Ureter (tissue), 1 donor: ENCODE data around the gene ELP1. TPM values are rescaled to one million over a fixed set of nuclear protein-coding genes. Genes with fewer than 3 reads are reported as not detected.

Source experiments
- DNase-seq: peaks from one replicate; pipeline ENCODE4 v3.0.0-alpha.2; 2020; ENCODE audit warnings: low spot score
- total RNA-seq: library from RNA; stranded (reverse); gene quantifications from one replicate; pipeline ENCODE4 v1.2.4, GENCODE V29; 2023
- donor health status: DM: yes; HTN: yes; CAD: no.

Gene ELP1
- total RNA-seq, 1 donor from 2014 or later, result 24.2 TPM

DNA sequence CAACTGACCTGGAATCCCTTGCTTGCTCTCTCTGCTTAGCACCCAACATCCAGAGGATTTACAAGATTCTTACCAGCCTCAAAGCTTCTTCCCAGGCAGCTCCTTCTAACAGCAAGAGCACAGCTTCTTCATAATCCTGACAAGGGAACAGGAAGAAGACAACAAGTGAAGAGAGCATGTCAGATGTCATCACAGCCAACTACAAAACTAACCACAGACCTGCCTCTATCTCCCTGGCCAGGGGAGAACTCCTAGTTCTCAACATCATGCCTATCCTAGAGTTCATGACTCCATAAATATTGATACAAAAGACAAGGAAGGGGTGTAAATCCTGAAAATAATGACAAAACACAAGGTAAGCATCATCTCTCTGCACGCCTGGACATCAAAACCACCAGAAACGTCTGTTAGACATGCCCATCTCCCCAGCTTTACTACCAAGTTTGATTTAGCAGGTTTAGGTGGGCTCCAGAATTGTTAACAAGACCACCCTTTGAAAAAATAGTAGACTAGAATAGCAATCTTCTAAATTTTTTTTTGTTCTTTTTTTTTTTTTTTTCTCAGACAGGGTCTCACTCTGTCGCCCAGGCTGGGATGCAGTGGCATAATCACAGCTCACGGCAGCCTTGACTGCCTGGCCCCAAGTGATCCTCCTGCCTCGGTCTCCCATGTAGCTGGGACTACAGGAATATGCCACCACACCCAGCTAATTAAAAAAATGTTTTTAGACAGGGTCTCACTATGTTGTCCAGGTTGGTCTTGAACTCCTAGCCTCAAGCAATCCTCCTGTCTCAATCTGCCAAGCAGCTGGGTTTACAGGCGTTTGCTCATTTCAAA is 51.7 kb downstream of the ELP1 start:
- DNase-seq, result no peak

DNA sequence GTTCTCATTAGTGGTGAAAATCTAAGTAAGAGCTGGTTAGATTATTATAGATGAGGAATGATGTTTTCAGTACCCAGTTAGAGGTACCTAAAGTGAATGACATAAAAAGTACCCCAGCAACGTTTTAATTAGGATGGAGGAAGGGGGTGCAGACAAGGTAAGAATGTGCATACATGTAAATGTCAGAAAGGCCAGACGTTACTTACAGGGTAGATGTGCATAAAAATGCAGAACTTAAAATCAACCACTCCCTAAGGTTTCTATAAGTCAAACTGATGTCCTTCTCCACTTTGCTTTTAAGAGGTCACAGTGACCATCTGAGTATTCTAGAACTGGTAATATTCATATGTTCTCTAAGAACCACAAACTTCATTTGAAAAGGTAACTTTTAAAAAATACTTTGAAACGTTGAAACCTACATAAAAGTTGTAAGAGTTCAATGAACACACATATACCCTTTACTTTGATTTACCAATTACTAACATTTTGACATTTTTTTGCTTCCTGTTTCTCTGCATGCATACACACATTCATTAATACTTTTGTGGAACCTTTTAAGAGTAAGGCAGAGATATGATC is 53.1 kb downstream of the ELP1 start:
- DNase-seq, result no peak

DNA sequence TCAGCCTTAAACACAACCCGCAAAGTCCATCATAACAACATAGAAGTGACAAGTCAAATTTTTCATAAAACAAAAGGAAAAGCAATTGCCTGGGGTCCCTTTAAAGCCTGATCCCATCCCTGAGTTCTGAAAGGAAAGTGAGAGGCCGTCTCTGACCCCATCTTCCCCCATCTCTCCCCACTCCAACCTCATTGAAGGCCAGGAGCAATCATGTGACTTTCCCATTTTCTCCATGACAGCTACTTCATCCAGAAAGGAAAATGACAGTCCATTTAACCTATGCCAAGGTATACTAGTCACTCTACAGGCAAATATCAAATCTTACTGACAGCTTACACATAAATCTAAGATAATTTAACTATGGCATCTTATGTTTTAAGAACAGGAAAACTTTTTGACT is 56.4 kb downstream of the ELP1 start:
- no peak for DNase-seq

DNA sequence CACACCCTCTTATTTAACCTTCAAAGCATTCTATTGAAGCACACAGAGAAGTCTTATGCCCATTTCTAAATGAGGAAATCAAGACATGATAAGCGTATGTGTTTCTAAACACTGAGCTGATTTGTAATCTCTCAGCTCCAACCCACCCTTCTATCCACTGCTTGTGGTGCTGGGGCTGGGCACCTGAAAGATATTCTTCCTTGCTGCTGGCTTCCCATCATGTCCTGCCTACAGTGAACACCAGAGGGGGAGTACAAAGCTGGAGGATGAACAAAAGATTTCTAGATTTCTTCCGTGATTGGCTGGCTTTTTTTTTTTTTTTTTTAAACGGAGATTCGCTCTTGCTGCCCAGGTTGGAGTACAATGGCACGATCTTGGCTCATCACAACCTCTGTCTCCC is 57.5 kb downstream of the ELP1 start:
- DNase-seq, result no peak

DNA sequence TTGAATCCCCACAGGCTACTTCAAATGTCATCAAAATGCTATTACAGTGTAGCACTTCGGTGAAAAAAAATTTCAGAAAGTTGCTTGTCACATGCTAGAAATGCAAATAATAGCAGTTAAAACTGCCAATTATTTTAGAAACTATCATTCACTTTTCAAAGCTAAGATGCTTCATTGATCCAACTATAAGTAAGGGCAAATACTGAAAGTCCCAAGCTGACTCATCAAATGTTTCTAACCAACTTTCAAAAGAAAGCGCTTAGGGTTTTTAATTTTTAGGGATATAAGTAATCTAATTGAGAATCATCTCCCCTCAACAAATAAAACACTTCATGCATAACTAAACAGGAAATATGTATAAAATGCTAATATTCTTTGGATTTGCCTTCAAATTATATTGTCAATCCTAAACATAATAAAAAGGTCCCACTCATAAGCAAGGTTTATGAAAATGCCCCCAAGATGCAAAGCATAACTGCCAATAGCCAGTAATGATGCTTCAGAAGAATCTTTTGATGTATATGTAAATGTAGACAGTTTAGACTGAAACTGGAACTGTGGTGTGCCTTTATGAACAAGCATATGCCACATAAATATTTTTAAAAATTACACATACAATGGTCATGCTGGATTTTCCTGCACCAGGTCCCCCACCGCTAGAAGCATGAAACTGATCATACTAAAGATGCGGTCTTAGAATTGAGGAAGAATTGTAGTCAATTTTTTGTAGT is 59.7 kb downstream of the ELP1 start:
- no peak for DNase-seq

DNA sequence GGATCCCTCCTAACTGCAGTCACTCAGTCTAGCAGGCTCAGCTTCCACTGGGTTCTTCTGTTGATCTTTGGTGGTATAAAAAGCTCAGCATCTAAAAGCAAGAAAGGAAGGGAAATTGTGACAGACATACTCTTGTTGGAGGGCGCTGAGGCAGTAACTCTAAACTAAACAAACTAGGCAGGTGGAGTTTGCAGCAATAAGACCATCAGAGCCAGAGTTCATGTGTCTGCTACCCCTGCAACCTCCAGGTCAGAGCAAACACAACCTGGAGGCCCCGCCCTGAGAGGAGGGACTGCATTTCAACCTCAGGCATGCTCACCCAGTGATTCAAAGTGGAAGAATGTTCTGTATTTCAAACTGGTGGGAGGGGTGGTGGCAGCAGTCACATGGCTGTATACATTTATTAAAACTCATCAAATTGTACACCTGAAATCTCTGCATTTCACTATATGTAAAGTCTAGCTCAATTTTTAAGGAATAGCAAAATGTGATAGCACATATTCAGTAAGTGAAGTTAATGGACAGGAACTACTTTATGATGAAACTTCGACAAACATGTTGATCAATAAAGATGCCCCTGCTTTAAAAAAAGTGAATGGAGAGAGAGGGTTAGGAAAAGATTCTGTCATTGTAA is 64.7 kb downstream of the ELP1 start:
- no peak for DNase-seq

DNA sequence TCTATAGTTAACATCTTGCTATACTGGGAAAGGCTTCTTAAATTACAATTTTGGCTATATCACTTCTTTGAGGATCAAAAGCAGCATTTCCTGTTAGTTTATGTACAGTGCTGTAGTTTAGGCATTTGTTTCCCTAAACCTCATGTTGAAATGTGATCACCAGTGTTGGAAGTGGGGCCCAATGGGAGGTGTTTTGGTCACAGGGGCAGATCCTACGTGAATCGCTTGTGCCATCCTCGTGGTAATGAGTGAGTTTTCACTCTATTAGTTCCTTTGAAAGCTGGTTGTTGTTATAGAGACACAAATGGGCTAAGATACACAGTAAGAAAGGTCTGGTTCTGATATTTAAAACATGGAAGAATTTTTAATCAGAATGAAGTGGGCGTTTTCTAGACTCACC is 66.1 kb downstream of the ELP1 start:
- DNase-seq, result no peak

DNA sequence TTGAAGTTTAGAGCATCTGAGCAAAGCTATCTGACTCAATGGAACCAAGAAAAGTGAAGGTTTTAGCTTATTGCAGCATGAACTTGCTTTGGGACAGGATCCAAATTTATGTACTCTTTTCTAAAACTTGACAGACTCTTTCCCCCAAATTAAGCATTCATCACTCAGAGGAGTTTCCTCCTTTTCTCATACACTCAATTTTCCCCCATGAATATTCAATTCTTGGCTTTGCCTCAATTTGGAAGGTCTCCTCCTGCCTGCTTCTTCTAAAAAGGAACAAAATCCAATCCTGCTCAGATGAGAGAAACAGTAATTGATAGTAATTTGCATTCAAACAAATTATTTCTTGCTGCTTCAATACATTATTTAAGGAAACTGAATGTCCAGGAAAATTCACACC is 66.8 kb downstream of the ELP1 start:
- DNase-seq, result no peak

DNA sequence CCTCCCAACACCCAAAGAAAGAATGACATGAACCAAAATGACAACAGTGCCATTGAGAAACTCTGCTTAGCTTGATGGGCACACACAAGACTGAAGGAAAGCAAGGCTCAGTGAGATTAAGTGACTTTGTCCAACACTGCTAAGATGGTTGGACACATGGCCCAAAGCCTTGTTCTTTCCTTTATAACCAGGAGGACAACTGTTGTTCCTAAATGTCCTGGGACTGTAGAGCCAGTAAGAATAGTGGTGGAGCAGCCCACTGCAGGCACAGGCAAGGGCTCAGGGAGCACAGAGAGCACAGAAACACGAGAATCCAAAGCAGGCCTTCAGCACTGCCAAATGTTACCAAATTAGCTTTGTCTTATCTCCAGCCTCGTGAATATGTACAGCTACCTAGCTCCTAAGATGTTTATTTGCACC is 67.9 kb downstream of the ELP1 start:
- no peak for DNase-seq

DNA sequence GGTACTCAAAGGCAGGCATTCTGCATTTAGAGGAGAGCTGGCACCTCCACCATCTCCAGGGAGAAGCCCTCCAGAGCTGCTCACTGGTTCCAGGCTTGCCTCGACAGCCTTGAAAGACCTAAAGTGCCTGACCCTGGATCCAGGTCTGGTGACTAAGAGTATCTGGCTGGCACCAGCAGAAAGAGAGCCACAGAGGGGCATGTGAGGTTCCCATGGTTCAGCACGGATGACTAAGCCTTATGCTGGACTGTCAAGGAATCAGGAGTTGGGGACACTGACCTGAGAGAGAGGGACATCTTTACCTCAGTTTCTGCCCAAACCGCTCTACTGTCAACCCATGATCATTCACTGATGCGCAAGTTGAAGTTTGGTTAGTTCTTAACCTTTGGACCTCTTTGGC is 68.9 kb downstream of the ELP1 start:
- DNase-seq, result no peak

DNA sequence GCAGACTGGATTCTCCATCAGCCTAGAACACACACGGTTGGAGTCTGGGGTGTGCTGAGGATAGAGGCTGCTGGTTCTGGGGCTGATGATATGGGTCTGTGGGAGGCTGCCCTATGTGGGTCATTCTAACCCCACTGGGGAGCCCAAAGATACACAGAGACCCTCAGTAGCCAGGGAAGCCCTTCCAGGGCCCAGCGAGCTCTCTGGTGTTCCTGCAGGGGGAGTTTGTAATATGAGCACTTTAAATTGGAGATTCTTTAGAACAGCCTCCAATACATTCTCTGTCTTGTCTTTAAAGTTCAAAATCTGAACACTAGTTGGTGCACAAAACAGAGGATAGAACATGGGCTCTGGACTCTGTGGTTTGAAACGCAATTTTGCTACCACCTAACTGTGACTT is 69.5 kb downstream of the ELP1 start:
- no peak for DNase-seq

DNA sequence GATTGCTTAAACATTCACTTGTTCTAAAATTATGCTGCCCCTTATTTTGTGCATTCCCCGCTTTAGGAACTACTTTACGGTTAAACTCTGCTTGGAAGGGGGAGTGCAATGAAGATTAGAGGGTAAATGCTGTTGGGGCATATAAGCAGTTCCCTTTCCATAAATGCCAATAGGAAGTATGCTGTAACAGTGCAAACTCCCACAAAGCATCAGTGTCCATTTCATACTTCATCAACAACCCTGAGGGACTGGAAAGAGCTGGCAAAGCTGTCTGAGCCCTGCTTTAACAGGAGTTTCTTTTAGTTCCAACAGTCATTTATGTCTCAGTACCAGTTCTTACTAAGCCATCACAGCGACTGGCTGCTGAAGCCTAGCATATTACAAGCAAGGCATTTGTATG is 70.0 kb downstream of the ELP1 start:
- DNase-seq, result no peak

DNA sequence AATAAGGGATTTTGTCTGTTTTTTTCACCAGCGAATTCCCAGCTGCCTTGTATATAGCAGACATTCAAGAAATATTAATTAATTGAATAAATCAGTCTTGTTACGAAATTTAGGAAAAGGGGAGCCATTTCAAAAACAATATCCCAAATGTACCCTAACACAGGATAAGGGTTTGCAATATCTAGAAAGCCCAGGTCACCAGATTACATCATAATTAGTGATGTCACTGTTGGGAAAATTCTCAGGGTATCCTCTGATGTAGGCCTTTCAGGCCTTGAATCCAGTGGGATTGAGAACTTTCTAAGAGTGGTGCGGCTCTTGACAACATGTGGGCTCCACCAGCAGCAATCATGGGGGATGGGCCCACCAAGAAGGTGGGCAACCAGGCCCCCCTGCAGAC is 71.9 kb downstream of the ELP1 start, which contains the start of gene ACTL7A:
TSS of gene ACTL7A (plus strand) at position 270 of the 400 bp plus-strand sequence. CDS start at position 327, 57 bp downstream.
- no peak for DNase-seq

DNA sequence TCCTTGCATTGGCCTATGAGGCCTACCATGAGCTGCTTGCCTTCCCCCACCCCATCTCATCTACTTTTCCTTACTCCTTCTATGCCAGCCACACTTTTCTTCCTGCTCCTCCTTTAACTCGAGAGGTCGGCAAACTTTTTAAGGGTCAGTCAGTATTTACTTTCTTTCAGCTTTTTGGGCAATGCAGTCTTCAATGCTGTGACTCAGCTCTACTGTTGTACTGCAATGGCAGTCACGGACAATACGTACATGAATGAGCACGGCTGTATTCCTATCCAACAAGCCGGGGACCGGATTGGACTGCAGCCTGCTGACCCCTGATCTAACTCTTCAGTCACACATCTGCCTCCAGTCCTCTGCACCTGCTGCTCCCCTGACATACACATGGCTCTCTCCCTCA is 72.5 kb downstream of the ELP1 start:
- DNase-seq, result no peak

DNA sequence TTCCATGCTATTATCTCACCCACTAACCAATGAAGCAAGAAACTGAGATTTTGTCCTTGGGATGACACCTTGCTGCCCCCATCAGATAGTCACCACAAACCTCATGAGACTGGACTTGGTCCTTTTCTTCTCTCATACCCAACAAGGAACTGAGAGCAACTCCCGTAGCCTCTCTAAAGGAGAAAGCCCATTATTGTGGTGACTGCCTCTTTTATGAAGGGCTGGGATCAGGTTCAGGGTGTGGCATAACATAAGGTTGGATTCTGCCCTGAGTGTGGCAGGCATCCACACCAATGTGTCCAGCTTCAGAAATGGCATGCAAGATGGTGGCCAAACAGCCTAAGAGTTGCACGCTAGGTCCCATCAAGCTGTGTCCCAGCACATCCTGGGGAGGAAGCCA is 73.2 kb downstream of the ELP1 start:
- DNase-seq, result no peak

DNA sequence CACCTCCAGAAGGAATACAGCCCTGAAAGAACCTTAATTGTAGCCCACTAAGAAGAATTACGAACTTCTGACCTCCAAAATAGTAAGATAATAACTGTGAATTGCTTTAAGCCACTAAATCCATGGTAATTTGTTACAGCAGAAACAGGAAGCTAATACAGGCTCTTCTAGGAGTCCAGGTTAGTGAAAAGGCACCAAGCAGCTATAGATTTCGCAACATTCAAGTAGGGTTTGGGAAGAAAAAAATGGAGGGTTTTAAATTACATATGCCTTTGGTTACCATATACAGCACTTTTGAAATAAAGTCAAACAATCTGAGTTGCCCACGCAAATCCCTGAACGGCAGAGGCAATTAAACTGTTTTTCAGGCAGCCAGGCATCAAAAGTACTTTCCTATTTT is 73.6 kb downstream of the ELP1 start:
- DNase-seq, result no peak

DNA sequence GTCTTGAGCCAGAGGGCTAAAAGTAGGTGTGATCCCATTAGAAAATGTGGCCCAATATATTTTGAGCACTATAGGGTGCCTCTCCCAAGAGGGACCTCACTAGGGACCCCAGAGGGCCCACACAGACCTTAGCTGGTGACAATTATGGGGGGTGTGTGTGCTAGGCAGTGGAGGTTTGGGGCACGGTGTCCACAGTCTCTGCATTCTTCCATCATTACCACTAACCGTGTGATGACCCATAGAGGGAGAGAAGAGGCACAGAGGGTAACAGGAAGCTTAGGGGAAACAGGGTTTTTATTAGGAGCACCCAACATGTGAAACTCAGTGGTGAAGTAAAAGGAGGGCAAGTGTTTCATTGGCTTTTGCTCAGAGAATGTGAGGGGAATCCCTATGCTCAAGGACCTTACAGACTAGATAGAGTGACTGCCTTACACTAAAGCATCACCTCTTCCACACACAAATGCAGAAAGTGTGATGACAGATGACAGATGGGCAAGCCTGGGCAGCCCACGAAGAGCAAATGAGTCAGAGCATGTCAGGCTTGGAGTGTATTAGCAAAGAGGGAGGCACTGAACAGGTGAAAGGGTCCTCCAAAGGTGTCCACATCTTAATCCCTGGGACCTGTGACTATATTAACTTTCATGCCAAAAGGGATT is 74.3 kb downstream of the ELP1 start:
- no peak for DNase-seq

DNA sequence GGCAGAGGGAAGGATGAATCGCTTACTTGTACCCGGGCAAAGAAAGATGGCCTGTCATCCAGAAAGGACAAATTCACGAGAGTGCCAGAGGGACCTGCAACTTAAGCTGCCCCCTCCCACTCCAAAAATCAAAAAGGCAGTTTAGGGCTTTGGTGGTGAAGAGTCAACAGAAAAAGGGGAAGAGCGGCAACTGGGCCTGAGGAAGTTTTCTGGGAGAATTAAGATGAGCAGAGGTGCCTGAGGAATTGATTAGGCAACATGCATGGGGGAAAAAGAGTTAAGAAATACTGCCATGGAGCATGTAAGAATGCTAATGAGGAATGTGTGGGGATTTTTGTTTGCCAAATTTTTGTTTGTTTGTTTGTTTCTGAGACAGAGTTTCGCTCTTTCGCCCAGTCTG is 76.4 kb downstream of the ELP1 start:
- no peak for DNase-seq

DNA sequence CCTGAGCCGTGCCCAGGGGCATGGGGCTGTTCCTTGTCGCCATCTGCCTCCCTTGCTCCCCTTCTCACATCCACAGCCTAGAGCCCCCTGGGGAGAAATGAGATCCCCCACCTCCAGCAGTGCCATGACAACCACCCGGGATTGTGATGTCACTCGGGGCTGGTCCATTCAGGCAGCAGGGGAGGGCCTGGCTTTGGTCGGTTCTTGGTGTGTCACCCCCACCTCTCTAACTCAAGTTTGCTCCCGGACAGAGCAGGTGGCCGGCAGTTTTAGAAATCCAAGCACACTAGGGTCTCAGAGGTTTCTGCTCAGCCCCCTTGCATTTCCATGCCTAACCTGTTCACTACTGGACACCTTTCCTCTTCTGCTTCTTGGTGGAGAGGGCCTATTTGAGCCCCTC is 78.0 kb downstream of the ELP1 start, which contains the start of gene ACTL7B:
TSS of gene ACTL7B (minus strand) at position 99 of the 400 bp plus-strand sequence. CDS start at position 43, 56 bp downstream.
- DNase-seq, result no peak

DNA sequence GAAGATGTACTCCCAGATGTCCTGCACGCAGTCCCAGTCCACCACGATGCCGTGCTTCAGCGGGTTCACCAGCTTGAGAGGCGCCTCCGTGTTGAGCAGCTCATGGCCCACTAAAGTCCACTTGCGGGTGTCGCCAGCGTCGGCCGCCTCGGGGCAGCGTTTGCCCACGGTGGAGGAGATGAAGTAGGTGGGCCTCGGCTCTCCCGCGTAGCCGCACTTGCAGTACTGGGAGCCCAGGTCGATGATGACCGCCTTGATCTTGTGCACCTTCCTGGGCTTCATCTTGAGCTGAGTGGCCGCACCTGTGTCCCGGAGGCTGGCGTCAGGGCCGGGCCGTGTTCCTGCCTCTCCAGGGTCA is 78.4 kb downstream of the ELP1 start:
- no peak for DNase-seq

DNA sequence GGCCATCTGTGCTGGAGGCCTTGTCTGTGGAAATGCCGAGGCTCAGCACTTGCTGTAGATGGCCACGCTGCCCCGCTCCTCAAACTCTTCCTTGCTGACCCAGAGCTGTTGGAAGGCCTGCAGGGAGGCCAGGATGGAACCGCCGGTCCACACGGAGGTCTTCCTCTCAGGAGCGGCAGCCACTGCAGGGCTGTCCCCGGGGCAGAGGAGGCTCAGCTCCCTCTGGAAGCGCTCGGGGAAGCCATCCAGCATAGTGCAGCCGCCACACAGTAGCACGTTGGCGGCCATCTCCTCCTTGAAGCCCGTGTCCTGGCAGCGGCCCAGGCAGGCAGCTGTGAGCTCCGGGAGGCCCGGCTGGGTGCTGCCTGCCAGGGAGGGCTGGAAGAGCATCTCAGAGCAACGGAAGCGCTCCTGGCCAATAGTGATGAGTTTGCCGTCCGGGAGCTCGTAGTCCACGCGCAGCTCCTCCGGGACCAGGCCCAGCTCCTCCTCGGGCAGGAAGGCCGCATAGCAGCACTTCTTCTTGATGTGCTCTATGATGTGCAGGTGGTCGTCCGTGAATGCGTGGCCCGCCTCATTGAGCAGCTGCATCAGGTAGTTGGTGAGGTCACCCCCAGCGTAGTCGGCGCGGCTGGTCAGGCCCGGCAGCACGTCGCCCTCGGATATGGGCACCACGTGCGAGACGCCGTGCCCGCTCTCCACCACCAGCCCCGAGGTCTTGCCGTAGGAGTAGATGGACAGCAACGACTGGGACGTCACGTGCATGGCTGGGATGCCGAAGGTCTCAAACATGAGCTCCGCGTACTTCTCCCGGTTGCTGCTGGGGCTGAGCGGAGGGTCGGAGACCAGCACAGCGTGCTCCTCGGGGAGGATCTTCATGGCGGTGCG is 79.0 kb downstream of the ELP1 start:
- DNase-seq, result no peak
